GM18519 (cell line): ENCODE data around the gene AQP6.
A peak's percentile ranks its signal among the peaks of the same experiment; 100 is the strongest.

Experiments used
- ATAC-seq: cut with Tn5 transposase; IDR thresholded peaks from one replicate; pipeline ENCODE4 v1.9.1; 2021; ENCODE audit warnings: mild to moderate bottlenecking, moderate library complexity; ENCODE audit not compliant: unreplicated experiment, low FRiP score

The AQP6 gene

GRCh38 chr12:49942921-49943624 lies 29.7 kb upstream of the AQP6 start:
- no peak for ATAC-seq

DNA sequence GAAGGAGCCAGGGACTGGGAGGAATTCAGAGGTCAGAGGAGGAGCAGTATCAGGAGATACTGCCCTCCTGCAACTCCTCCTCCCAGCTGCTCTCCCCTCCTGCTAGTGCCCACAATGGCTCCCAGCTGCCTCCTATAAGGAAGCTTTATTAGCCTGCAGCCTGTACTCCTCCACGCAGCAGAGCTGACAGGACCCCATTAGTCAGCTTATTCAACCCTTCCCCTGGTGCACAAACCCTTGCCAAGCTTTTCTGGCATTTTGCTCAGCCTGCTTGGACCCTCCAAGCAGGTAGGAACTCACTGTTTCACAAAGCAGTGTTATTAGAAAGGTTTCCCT lies 29.2 kb upstream of the AQP6 start:
- no peak for ATAC-seq

GRCh38 chr12:49944046-49944445 lies 28.7 kb upstream of the AQP6 start:
- no peak for ATAC-seq

GRCh38 chr12:49944718-49945117 lies 28.0 kb upstream of the AQP6 start:
- ATAC-seq: no peak

- peak; percentile 42 for ATAC-seq
These were observed 27.2 kb upstream of the AQP6 start for GRCh38 chr12:49945394-49946080.

GRCh38 chr12:49946086-49946485 lies 26.7 kb upstream of the AQP6 start:
- ATAC-seq: no peak

GRCh38 chr12:49946497-49946896 lies 26.2 kb upstream of the AQP6 start:
- no peak for ATAC-seq

GRCh38 chr12:49947593-49948226 lies 25.0 kb upstream of the AQP6 start:
- ATAC-seq: no peak

DNA sequence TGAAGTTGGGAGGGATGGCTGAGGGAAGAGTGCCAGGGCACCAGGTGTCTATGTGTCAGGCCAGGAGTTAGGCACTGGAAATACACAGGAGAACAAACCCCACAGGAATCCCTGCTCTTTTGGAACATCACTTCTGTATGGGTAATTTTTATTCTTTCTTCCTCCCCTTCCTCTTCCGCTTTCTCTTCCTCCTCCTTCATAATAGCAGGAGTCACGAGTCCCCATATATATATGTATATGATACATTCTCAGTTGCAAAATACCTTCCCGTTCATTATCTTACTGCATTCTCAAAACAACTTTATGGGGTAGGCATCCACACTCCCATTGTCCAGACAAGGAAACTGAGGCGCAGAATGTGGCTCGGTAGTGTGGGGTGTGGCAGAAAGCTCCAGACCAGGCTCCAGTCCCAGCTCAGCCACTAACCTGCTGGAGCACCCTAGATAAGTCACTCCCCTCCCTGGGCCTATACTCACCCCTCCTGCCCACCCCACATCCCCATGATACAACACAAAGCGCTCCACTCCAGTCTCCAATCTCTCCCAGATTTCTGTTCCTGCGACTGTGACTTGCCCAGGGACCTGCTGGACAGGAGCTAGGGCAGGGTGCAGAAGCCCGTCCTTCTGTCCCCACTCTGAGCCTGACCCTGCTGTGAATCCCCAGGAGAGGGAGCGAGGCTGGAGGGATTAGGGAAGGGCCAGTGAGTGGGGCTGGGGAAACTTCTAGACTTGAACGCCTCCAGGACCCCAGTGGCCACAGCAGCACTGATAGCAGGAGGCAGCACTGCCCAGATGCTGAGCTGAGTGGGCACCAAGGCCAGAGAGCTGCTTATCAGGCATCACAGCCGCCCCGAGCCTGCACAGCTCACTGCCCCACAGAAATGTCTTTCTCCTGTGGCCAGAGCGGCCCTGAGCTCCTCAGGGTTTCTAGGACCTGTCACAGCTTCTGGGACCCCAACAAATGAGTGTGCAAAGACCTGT lies 23.6 kb upstream of the AQP6 start:
- no peak for ATAC-seq

GRCh38 chr12:49949866-49950265 lies 22.9 kb upstream of the AQP6 start:
- no peak for ATAC-seq

DNA sequence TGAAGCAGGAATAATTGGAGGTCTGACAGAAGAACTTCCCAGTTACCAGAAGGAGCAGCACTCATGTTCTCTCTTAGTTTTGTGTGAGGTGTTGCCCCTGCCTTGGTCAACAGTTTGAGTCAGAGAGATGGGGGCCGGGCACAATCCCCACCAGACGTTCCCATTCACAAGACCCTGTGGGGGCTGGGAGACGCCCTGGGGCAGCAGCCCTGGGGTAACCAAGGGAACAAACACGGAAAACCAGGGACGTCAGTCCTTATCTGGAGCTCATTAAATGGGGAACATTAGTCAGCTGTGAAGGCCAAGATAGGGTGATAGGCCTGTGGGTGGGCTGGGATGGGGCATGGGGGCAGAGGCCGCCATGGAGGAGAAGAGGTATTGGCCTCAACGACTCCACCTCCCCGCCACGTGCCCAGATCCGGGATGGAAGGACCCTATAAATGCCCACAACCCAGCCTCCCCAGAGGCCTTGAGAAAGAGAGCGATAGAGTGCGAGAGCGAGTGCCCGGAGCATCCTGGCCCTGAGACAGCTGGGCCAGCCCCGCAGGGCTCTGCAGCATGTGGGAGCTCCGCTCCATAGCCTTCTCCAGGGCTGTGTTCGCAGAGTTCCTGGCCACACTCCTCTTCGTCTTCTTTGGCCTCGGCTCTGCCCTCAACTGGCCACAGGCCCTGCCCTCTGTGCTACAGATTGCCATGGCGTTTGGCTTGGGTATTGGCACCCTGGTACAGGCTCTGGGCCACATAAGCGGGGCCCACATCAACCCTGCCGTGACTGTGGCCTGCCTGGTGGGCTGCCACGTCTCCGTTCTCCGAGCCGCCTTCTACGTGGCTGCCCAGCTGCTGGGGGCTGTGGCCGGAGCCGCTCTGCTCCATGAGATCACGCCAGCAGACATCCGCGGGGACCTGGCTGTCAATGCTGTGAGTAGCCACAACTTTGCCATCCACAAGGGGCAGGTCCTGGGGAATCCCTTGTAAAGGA lies 22.2 kb upstream of the AQP6 start, which contains the start of gene AQP2:
AQP2 (plus strand) TSS at position 465 of the 979 bp plus-strand sequence; CDS start at position 559, 94 bp downstream.
- ATAC-seq: no peak

GRCh38 chr12:49951411-49952240 lies 21.1 kb upstream of the AQP6 start:
- ATAC-seq: no peak

DNA sequence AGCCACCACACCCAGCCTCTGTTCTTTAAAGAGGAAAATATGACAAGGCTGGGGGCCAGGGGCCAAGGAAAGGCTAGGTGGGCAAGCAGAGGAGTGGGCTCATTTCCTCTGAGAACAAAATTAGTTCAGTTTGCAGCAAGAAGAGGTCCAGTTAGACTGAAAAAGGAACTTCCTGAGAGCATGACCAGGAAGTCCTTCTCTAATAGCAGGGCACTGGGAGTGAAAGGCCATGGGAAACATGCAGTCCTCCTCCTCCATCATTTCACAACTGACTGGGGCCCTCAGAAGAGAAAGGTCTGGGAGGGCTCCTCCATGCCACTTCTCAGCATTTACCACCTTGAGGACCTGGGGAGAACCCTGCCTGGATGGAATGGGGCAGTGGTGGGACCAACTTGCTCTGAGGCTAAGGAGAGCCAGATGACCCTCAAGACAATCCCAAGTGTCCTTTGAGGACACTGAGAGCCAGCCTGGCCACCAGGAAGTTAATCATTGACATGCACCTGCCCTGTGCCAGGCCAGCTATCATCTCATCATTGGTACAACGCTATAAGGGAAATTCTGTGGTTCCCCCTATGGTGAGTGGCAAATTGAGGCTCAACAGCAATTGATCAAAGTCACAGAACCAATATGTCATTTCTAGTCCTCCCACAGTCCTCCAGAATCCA lies 20.2 kb upstream of the AQP6 start:
- no peak for ATAC-seq

GRCh38 chr12:49953151-49953550 lies 19.6 kb upstream of the AQP6 start:
- no peak for ATAC-seq

DNA sequence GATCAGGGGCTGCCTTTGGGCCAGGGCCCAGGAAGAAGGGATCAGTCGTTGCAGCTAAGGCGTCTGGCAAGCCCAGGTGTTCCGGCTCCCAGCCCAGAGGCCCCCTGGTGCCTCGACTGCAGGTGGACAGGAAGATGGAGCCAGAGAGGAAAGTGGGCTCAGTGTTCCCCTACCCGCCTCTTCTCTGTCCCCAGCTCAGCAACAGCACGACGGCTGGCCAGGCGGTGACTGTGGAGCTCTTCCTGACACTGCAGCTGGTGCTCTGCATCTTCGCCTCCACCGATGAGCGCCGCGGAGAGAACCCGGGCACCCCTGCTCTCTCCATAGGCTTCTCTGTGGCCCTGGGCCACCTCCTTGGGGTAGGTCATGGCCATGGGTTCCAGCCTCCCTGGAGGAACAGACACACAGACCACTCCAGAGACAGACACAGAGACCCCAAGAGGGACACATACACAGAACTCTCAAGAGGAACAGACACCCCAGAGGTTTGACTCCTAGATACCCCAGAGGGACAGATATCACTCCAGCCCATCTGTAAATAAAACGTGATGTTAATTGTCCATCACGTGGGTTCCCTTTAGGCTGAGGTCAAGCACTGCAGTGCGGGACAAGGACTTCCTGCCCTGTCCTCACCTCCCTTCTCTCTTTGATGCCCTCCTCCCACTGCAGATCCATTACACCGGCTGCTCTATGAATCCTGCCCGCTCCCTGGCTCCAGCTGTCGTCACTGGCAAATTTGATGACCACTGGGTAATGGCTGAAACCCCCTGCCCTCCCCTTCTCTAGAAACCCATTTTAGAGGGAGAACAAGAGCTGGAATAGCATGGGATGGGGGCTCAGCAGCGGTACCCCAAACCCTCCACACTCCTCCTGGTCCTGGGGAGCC lies 18.5 kb upstream of the AQP6 start:
- ATAC-seq: no peak

DNA sequence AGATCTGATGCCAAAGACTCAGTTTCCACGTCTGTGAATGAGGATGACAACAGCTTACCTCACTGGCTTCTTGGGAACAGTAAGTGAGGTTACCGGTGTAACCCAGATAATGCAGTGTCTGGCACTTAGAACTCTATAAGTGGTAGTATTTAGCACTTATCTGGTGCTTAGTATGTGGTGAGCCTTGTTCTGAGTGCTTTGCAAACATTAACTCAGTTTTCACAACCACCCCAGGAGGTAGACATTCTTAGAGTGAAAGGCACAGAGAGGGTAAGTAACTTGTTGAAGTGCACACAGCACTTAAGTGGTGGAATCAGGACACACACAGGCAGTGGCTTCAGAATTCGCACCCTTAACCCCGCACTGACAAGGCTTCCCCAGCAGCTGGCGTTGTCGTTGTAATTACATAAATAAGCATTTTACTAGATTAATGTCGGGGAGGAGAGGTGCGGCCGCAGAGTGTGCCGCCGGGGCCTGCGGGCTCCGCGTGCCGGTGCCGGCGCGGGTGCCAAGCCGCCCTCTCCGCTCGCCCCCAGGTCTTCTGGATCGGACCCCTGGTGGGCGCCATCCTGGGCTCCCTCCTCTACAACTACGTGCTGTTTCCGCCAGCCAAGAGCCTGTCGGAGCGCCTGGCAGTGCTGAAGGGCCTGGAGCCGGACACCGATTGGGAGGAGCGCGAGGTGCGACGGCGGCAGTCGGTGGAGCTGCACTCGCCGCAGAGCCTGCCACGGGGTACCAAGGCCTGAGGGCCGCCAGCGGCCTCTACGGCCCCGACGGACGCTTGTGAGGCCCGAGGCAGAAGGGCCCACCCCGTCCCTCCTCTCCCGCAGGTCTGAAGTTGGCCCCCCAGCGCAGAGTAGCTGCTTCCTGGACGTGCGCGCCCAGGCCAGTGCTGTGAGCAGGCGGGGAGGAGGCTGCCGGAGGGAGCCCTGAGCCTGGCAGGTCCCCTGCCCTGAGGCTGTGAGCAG lies 17.6 kb upstream of the AQP6 start:
- ATAC-seq: no peak
